Measurements from ENCODE around the gene SMIM12.

GRCh38 chr1:34869760-34870159 lies 10.2 kb upstream of the SMIM12 start:
- TF ChIP-seq POLR2A (IDR thresholded peaks at IDR 0.05; ENCODE audit: low read length) (no peak), GATA1 (IDR thresholded peaks at IDR 0.05; ENCODE audit: low read depth, low read length) (no peak)

All from erythroblast (primary cell).